ENCODE measurements around the gene SORL1.

- TF ChIP-seq CTCF (IDR thresholded peaks at IDR 0.05) (no peak), POLR2AphosphoS5 (IDR thresholded peaks at IDR 0.05) (no peak), EP300 (IDR thresholded peaks at IDR 0.05) (no peak), POLR2A (IDR thresholded peaks at IDR 0.05) (no peak)
Measured at GRCh38 chr11:121515335-121515671, 63.2 kb downstream of the SORL1 start.

Data from suprapubic skin (tissue), 4 donors.